ENCODE measurements around the gene HNF1B.
A peak's percentile ranks its signal among the peaks of the same experiment; 100 is the strongest.

The HNF1B gene

GRCh38 chr17:37744961-37745800 lies at the start of gene HNF1B:
Gene HNF1B, minus strand, starts transcription at chr17:37745059. Its CDS starts 175 bp downstream, at chr17:37744884.
- H3K4me3 Mint-ChIP-seq: peak within 1 kb of the TSS; percentile 85
- DNase-seq: peak; percentile 39

GRCh38 chr17:37792787-37793186 lies 47.9 kb upstream of the HNF1B start:
- H3K27ac Mint-ChIP-seq: no peak overlapping the region
- DNase-seq: no peak
- peaks cover 5% of the 10 kb centered on the region for H3K9me3 Mint-ChIP-seq
- H3K27me3 Mint-ChIP-seq (ENCODE audit: low read depth, poor library complexity): peaks cover 28% of the 10 kb centered on the region
- TF ChIP-seq CTCF (IDR thresholded peaks at IDR 0.05): no peak
- peaks cover 16% of the 10 kb centered on the region for H3K4me1 Mint-ChIP-seq
- no peaks in the 10 kb centered on the region for H3K36me3 Mint-ChIP-seq (ENCODE audit: low read depth)
- H3K4me3 Mint-ChIP-seq: no peak overlapping the region

More at GRCh38 chr17:37744961-37745800, at the start of gene HNF1B:
- no peak for TF ChIP-seq CTCF (IDR thresholded peaks at IDR 0.05)
- H3K4me1 Mint-ChIP-seq: peaks cover 35% of the 10 kb centered on the region
- no peaks in the 10 kb centered on the region for H3K9me3 Mint-ChIP-seq
- H3K36me3 Mint-ChIP-seq (ENCODE audit: low read depth): no peaks in the 10 kb centered on the region
- no peak within 1 kb of the TSS for H3K27ac Mint-ChIP-seq
- H3K27me3 Mint-ChIP-seq (ENCODE audit: low read depth, poor library complexity): peaks cover 99% of the 10 kb centered on the region

- H3K9me3 Mint-ChIP-seq: no peaks in the 10 kb centered on the region
- H3K4me3 Mint-ChIP-seq: no peak overlapping the region
- no peak for DNase-seq
- peaks cover 31% of the 10 kb centered on the region for H3K27me3 Mint-ChIP-seq (ENCODE audit: low read depth, poor library complexity)
- no peaks in the 10 kb centered on the region for H3K36me3 Mint-ChIP-seq (ENCODE audit: low read depth)
- TF ChIP-seq CTCF (IDR thresholded peaks at IDR 0.05): peak; percentile 46
- peaks cover 16% of the 10 kb centered on the region for H3K4me1 Mint-ChIP-seq
- H3K27ac Mint-ChIP-seq: no peak overlapping the region
Measured at GRCh38 chr17:37791447-37792399, 46.9 kb upstream of the HNF1B start.

- H3K27me3 Mint-ChIP-seq (ENCODE audit: low read depth, poor library complexity): peaks cover 35% of the 10 kb centered on the region
- TF ChIP-seq CTCF (IDR thresholded peaks at IDR 0.05): no peak
- no peaks in the 10 kb centered on the region for H3K9me3 Mint-ChIP-seq
- H3K27ac Mint-ChIP-seq: no peak overlapping the region
- no peak for DNase-seq
- no peak overlapping the region for H3K4me3 Mint-ChIP-seq
- no peaks in the 10 kb centered on the region for H3K36me3 Mint-ChIP-seq (ENCODE audit: low read depth)
- peaks cover 16% of the 10 kb centered on the region for H3K4me1 Mint-ChIP-seq
Measured at GRCh38 chr17:37789771-37790541, 45.1 kb upstream of the HNF1B start.

- Mint-ChIP-seq H3K9me3 (peaks cover 2% of the 10 kb centered on the region), H3K27me3 (ENCODE audit: low read depth, poor library complexity) (peaks cover 36% of the 10 kb centered on the region), H3K4me3 (no peak overlapping the region), H3K36me3 (ENCODE audit: low read depth) (no peaks in the 10 kb centered on the region), H3K4me1 (peaks cover 16% of the 10 kb centered on the region), H3K27ac (no peak overlapping the region)
- TF ChIP-seq CTCF (IDR thresholded peaks at IDR 0.05): no peak
- no peak for DNase-seq
Measured at GRCh38 chr17:37789021-37789565, 44.2 kb upstream of the HNF1B start.

Measured in nephron progenitor cell (in vitro differentiated cells).